ENCODE data around the gene NHS. TPM values are rescaled to one million over a fixed set of nuclear protein-coding genes. Genes with fewer than 3 reads are reported as not detected.

NHS gene
- total RNA-seq, 1 donor from 2014 or later, result 12.1 TPM

DNA sequence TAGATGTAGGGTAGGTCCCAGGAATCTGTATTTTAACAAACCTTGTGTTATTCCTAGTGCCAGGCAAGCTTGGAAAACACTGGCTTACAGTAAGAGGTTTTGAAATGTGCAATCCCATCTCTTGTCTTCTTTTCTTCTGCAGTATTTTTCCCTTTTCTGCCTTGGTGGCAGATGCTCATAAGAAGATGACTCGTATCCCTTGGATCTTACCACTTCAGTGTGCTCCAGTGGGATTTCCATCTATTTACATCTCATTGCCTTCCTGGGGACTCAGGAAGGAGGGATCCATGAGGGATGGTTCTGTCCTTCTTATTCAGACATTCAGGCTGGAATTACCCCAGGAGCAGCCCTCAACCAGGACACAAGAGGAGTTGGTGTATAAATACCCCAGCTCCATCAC, 136.6 kb downstream of the NHS start:
- peaks cover 6% of the 10 kb centered on the region for H3K4me1 Mint-ChIP-seq
- Histone ChIP-seq H3K4me2 (no peak overlapping the region), H2AFZ (replicated peaks) (no peak overlapping the region), H3K4me3 (no peak overlapping the region), H3K9ac (no peak overlapping the region), H3K27ac (no peak overlapping the region), H3K36me3 (no peaks in the 10 kb centered on the region), H3K79me2 (ENCODE audit: low read depth) (no peaks in the 10 kb centered on the region), H3K4me1 (no peaks in the 10 kb centered on the region), H3K9me3 (ENCODE audit: low read depth) (no peaks in the 10 kb centered on the region), H4K20me1 (ENCODE audit: low read depth) (no peaks in the 10 kb centered on the region), H3K27me3 (no peaks in the 10 kb centered on the region), H3F3A (ENCODE audit: low read depth) (no peaks in the 10 kb centered on the region)
- DNase-seq (ENCODE audit: low spot score), result no peak
- H3K27me3 Mint-ChIP-seq (ENCODE audit: insufficient read depth, low read depth), result peaks cover 2% of the 10 kb centered on the region
- H3K9me3 Mint-ChIP-seq, result peaks cover 16% of the 10 kb centered on the region
- no peak overlapping the region for H3K4me3 Mint-ChIP-seq
- no peak for TF ChIP-seq CTCF (IDR thresholded peaks at IDR 0.05)
- TF ChIP-seq EZH2 (IDR thresholded peaks at IDR 0.05), result no peak
- no peak for TF ChIP-seq EZH2phosphoT487 (IDR thresholded peaks at IDR 0.05)
- H3K27ac Mint-ChIP-seq, result no peak overlapping the region
- H3K36me3 Mint-ChIP-seq, result peaks cover 6% of the 10 kb centered on the region

- Histone ChIP-seq H4K20me1 (ENCODE audit: low read depth) (no peaks in the 10 kb centered on the region), H3K36me3 (no peaks in the 10 kb centered on the region), H3K79me2 (ENCODE audit: low read depth) (no peaks in the 10 kb centered on the region), H3K4me2 (no peak overlapping the region), H3K9ac (no peak overlapping the region), H3K27ac (no peak overlapping the region), H3K9me3 (ENCODE audit: low read depth) (no peaks in the 10 kb centered on the region), H3K4me3 (no peak overlapping the region), H2AFZ (replicated peaks) (no peak overlapping the region), H3F3A (ENCODE audit: low read depth) (no peaks in the 10 kb centered on the region), H3K27me3 (no peaks in the 10 kb centered on the region), H3K4me1 (no peaks in the 10 kb centered on the region)
- H3K27me3 Mint-ChIP-seq (ENCODE audit: insufficient read depth, low read depth), result peaks cover 11% of the 10 kb centered on the region
- H3K27ac Mint-ChIP-seq, result no peak overlapping the region
- peaks cover 6% of the 10 kb centered on the region for H3K36me3 Mint-ChIP-seq
- no peak for DNase-seq (ENCODE audit: low spot score)
- no peak overlapping the region for H3K4me3 Mint-ChIP-seq
- H3K4me1 Mint-ChIP-seq, result peaks cover 30% of the 10 kb centered on the region
- no peak for TF ChIP-seq CTCF (IDR thresholded peaks at IDR 0.05)
- TF ChIP-seq EZH2phosphoT487 (IDR thresholded peaks at IDR 0.05), result no peak
- TF ChIP-seq EZH2 (IDR thresholded peaks at IDR 0.05), result no peak
- no peaks in the 10 kb centered on the region for H3K9me3 Mint-ChIP-seq
These were observed 144.4 kb downstream of the NHS start for GRCh38 chrX:17519358-17519757.

- Histone ChIP-seq H3K9me3 (ENCODE audit: low read depth) (no peaks in the 10 kb centered on the region), H3K4me1 (no peaks in the 10 kb centered on the region), H4K20me1 (ENCODE audit: low read depth) (no peaks in the 10 kb centered on the region), H3K4me2 (no peak overlapping the region), H3K9ac (no peak overlapping the region), H3K36me3 (no peaks in the 10 kb centered on the region), H3K79me2 (ENCODE audit: low read depth) (no peaks in the 10 kb centered on the region), H3K4me3 (no peak overlapping the region), H3K27me3 (no peaks in the 10 kb centered on the region), H2AFZ (replicated peaks) (no peak overlapping the region), H3K27ac (no peak overlapping the region), H3F3A (ENCODE audit: low read depth) (no peaks in the 10 kb centered on the region)
- Mint-ChIP-seq H3K9me3 (no peaks in the 10 kb centered on the region), H3K4me1 (peaks cover 30% of the 10 kb centered on the region), H3K27me3 (ENCODE audit: insufficient read depth, low read depth) (peaks cover 11% of the 10 kb centered on the region), H3K36me3 (peaks cover 6% of the 10 kb centered on the region), H3K27ac (no peak overlapping the region), H3K4me3 (no peak overlapping the region)
- TF ChIP-seq EZH2 (IDR thresholded peaks at IDR 0.05) (no peak), EZH2phosphoT487 (IDR thresholded peaks at IDR 0.05) (no peak), CTCF (IDR thresholded peaks at IDR 0.05) (no peak)
- no peak for DNase-seq (ENCODE audit: low spot score)
These were observed 145.1 kb downstream of the NHS start for GRCh38 chrX:17520016-17520615.

All from neural progenitor cell (in vitro differentiated cells).